Uterus (tissue), 4 donors: Measurements from ENCODE around the gene MMP17. TPM values are rescaled to one million over a fixed set of nuclear protein-coding genes. Genes with fewer than 3 reads are reported as not detected.
"Not testable (repeated sequence)": the region's sequence is repeated elsewhere in the genome, so short reads cannot be mapped to it uniquely, and the experiment has no call there.

Experiments used
- DNase-seq, 2 donors: peaks; one replicate each; pipeline ENCODE4 v3.0.0-alpha.2; 2019 to 2020
- H3K27ac ChIP-seq, 2 donors: fragments of 200-600 bp; sonication (generic); 1 replicate in 1 of 2; 2 replicates in 1 of 2; pipeline ENCODE4 v1.5.1; 2016 to 2018
- H3K27me3 ChIP-seq, 2 donors: fragments of 200-600 bp; sonication (generic); one replicate each; pipeline ENCODE4 v1.5.1; 2018 to 2019; ENCODE audit warnings: control low read depth in 1 of 2
- H3K36me3 ChIP-seq, 2 donors: fragments of 200-600 bp; sonication (generic); one replicate each; pipeline ENCODE4 v1.5.1; 2019; ENCODE audit warnings: control low read depth in 1 of 2
- H3K4me1 ChIP-seq, 2 donors: fragments of 200-600 bp; sonication (generic); one replicate each; pipeline ENCODE4 v1.5.1; 2018 to 2019; ENCODE audit warnings: control low read depth in 1 of 2
- H3K4me3 ChIP-seq, 2 donors: fragments of 200-600 bp; sonication (generic); 1 replicate in 1 of 2; 2 replicates in 1 of 2; pipeline ENCODE4 v1.5.1; 2018 to 2019; ENCODE audit warnings: mild to moderate bottlenecking in 1 of 2
- H3K9me3 ChIP-seq, 2 donors: fragments of 200-600 bp; sonication (generic); one replicate each; pipeline ENCODE4 v1.5.1; 2019; ENCODE audit warnings: control low read depth in 1 of 2
- POLR2A ChIP-seq, 2 donors: fragments of 450-650 bp; IDR thresholded peaks; one replicate each; pipeline ENCODE4 v1.6.1; 2016; ENCODE audit warnings: antibody characterized with exemption in 2 of 2, mild to moderate bottlenecking in 1 of 2, moderate library complexity in 1 of 2
- intact Hi-C: fragments of 100-400 bp; cut with DNase I; formaldehyde crosslinking; loops from one replicate; pipeline ENCODE4 v1.15.1; 2023; ENCODE audit warnings: low total_unique reads
- total RNA-seq, 4 donors: library from RNA; depleted of rRNA in 3 of 4; stranded (reverse); fragments of >200 nt in 3 of 4; gene quantifications; one replicate each; pipeline versions ENCODE4 v1.1.0 to v1.2.4, GENCODE V29; 2014 to 2023
- TF ChIP-seq, protein P1 (sequence below), 4 experiments: fragments of 200-600 bp in 2 of 4; fragments of 450-650 bp in 2 of 4; sonication (generic) in 2 of 4; IDR thresholded peaks; one replicate each; pipeline ENCODE4 v1.5.1; 2016 to 2019; ENCODE audit warnings: antibody characterized with exemption in 4 of 4, mild to moderate bottlenecking in 2 of 4, moderate library complexity in 1 of 4
- donor health status: DM: yes; HTN: yes; CAD: no.

Gene MMP17
- total RNA-seq, 4 donors from 2014 or later, result 0.26 to 17.4 (median 5.0) TPM

DNA sequence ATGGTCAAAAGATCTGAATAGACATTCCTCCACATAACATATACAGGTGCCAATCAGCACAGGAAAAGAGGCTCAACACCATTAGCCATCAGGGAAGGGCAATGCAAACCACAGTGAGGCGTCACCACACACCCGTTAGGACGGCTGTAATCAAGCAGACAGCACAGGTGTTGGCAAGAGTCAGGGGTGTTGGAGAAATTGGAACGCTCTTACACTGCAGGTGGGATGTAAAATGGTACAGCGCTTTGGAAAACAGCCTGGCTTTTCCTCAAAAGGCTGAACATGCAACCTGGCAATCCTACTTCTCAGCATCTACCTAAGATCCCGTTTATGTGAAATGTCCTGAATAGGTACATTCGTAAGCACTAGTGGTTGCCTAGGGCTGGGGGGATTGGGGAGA, 21.5 kb upstream of the MMP17 start:
- Histone ChIP-seq H3K27me3 (no peaks in the 10 kb centered on the region), H3K9me3 (no peaks in the 10 kb centered on the region), H3K27ac (no peak overlapping the region), H3K4me3 (no peak overlapping the region), H3K36me3 (no peaks in the 10 kb centered on the region), H3K4me1 (no peaks in the 10 kb centered on the region)
- DNase-seq, result no peak
- TF ChIP-seq POLR2A (IDR thresholded peaks at IDR 0.05), result no peak
- TF ChIP-seq, protein P1, sequence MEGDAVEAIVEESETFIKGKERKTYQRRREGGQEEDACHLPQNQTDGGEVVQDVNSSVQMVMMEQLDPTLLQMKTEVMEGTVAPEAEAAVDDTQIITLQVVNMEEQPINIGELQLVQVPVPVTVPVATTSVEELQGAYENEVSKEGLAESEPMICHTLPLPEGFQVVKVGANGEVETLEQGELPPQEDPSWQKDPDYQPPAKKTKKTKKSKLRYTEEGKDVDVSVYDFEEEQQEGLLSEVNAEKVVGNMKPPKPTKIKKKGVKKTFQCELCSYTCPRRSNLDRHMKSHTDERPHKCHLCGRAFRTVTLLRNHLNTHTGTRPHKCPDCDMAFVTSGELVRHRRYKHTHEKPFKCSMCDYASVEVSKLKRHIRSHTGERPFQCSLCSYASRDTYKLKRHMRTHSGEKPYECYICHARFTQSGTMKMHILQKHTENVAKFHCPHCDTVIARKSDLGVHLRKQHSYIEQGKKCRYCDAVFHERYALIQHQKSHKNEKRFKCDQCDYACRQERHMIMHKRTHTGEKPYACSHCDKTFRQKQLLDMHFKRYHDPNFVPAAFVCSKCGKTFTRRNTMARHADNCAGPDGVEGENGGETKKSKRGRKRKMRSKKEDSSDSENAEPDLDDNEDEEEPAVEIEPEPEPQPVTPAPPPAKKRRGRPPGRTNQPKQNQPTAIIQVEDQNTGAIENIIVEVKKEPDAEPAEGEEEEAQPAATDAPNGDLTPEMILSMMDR (IDR thresholded peaks at IDR 0.05), result no peak
- intact Hi-C loops, result no loop called here

GRCh38 chr12:131808744-131809371, 19.3 kb upstream of the MMP17 start:
- intact Hi-C loops, result no loop called here
- TF ChIP-seq, protein P1 (IDR thresholded peaks at IDR 0.05), result no peak
- no peak for TF ChIP-seq POLR2A (IDR thresholded peaks at IDR 0.05)
- no peaks in the 10 kb centered on the region for H3K4me1 ChIP-seq
- no peak overlapping the region for H3K27ac ChIP-seq
- no peaks in the 10 kb centered on the region for H3K27me3 ChIP-seq
- no peaks in the 10 kb centered on the region for H3K9me3 ChIP-seq
- DNase-seq, result no peak
- H3K4me3 ChIP-seq, result no peak overlapping the region
- no peaks in the 10 kb centered on the region for H3K36me3 ChIP-seq

GRCh38 chr12:131809476-131810254, 18.5 kb upstream of the MMP17 start:
- H3K4me3 ChIP-seq, H3K27me3 ChIP-seq, H3K36me3 ChIP-seq, H3K4me1 ChIP-seq, intact Hi-C loops, H3K9me3 ChIP-seq, DNase-seq, H3K27ac ChIP-seq: not testable (repeated sequence)

DNA sequence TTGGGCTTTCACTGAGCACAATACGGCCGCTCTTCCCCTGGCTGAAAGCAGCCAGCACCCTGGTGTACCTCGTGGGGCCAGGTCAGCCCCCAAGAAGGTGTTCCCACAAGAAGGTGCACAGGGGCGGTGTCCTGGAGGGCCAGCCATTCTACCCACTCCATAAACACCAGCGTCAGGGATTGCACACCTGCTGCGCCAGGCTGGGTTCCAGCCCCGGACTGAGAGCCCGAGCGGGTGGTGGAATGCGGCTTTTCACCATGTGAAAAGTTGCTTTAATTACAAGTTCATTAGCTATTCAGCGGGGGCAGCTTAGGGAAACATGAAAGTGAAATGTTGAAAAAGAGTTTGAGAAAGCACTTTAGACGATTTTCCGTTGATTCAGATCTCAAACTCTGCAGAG, 17.5 kb upstream of the MMP17 start:
- Histone ChIP-seq H3K36me3 (no peaks in the 10 kb centered on the region), H3K27me3 (no peaks in the 10 kb centered on the region), H3K27ac (no peak overlapping the region), H3K4me3 (no peak overlapping the region), H3K9me3 (no peaks in the 10 kb centered on the region), H3K4me1 (no peaks in the 10 kb centered on the region)
- intact Hi-C loops, result no loop called here
- DNase-seq, result no peak
- TF ChIP-seq, protein P1 (IDR thresholded peaks at IDR 0.05), result no peak
- TF ChIP-seq POLR2A (IDR thresholded peaks at IDR 0.05), result no peak

DNA sequence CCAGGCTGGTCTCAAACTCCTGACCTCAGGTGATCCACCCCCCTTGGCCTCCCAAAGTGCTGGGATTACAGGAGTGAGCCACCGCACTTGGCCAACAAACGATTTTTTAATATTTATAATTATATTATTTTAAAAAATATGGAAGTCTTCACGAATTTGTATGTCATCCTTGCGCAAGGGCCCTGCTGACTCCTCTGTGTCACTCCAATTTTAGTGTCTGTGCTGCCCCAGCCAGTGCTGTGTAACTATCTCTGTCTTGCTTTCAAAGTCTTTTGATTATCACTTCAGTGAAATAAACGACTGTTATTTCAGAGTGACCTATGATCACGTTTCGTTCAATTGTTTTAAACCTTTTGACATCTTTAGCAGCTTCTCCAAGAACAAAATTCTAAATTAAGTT, 13.1 kb upstream of the MMP17 start:
- intact Hi-C loops, result no loop called here

More for the DNA sequence above, 13.1 kb upstream of the MMP17 start:
- Histone ChIP-seq H3K9me3 (no peaks in the 10 kb centered on the region), H3K4me3 (no peak overlapping the region), H3K27ac (no peak overlapping the region), H3K27me3 (no peaks in the 10 kb centered on the region), H3K4me1 (no peaks in the 10 kb centered on the region), H3K36me3 (no peaks in the 10 kb centered on the region)
- DNase-seq, result no peak
- TF ChIP-seq, protein P1 (IDR thresholded peaks at IDR 0.05), result no peak
- no peak for TF ChIP-seq POLR2A (IDR thresholded peaks at IDR 0.05)
